Measurements from ENCODE around the gene OR11L1. TPM values are rescaled to one million over a fixed set of nuclear protein-coding genes. Genes with fewer than 3 reads are reported as not detected.

The OR11L1 gene
- total RNA-seq, 2 experiments from 2014 or later, result not detected

- Histone ChIP-seq H3K4me1 (ENCODE audit: insufficient read depth, low read length, poor library complexity, severe bottlenecking) (no peaks in the 10 kb centered on the region), H3K79me2 (ENCODE audit: insufficient read depth, low read depth, low read length) (no peaks in the 10 kb centered on the region), H3K4me3 (ENCODE audit: low read depth, low read length, poor library complexity, severe bottlenecking) (no peak overlapping the region), H3K9me3 (ENCODE audit: low read length) (no peaks in the 10 kb centered on the region), H3K36me3 (ENCODE audit: insufficient read depth, low read length) (no peaks in the 10 kb centered on the region), H4K20me1 (ENCODE audit: insufficient read depth, low read length) (no peaks in the 10 kb centered on the region), H3K4me2 (ENCODE audit: low read length) (no peak overlapping the region), H3K27ac (ENCODE audit: low read depth, low read length, poor library complexity, severe bottlenecking) (no peak overlapping the region), H3K9me2 (ENCODE audit: insufficient read depth, low read length) (no peaks in the 10 kb centered on the region), H2AFZ (ENCODE audit: low read length) (no peak overlapping the region)
- TF ChIP-seq EZH2phosphoT487 (IDR thresholded peaks at IDR 0.05; ENCODE audit: borderline replicate concordance, low read depth, low read length), result no peak
- TF ChIP-seq, protein P1, sequence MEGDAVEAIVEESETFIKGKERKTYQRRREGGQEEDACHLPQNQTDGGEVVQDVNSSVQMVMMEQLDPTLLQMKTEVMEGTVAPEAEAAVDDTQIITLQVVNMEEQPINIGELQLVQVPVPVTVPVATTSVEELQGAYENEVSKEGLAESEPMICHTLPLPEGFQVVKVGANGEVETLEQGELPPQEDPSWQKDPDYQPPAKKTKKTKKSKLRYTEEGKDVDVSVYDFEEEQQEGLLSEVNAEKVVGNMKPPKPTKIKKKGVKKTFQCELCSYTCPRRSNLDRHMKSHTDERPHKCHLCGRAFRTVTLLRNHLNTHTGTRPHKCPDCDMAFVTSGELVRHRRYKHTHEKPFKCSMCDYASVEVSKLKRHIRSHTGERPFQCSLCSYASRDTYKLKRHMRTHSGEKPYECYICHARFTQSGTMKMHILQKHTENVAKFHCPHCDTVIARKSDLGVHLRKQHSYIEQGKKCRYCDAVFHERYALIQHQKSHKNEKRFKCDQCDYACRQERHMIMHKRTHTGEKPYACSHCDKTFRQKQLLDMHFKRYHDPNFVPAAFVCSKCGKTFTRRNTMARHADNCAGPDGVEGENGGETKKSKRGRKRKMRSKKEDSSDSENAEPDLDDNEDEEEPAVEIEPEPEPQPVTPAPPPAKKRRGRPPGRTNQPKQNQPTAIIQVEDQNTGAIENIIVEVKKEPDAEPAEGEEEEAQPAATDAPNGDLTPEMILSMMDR (conservative IDR thresholded peaks at IDR 0.05; ENCODE audit: low read length), result no peak
- DNase-seq (ENCODE audit: low spot score), result no peak
- POLR2A ChIA-PET, result interaction anchor here (0.5 kb wide), 1 partner anchor 10 kb away, joined by 3 read pairs; no protein-coding TSS in a partner anchor
- intact Hi-C loops (cut with micrococcal nuclease; ENCODE audit: unreplicated experiment), result no loop called here
- no TSS peak for BruUV-seq (replicated peaks)
- CTCF ChIA-PET (ENCODE audit: unreplicated experiment), result no interaction called here
These were observed 19.6 kb downstream of the OR11L1 start for GRCh38 chr1:247822060-247822459.

GRCh38 chr1:247812637-247813036 is 29.1 kb downstream of the OR11L1 start:
- no TSS peak for BruUV-seq (replicated peaks)
- Histone ChIP-seq H3K4me2 (ENCODE audit: low read length) (no peak overlapping the region), H3K36me3 (ENCODE audit: insufficient read depth, low read length) (no peaks in the 10 kb centered on the region), H3K4me1 (ENCODE audit: insufficient read depth, low read length, poor library complexity, severe bottlenecking) (no peaks in the 10 kb centered on the region), H4K20me1 (ENCODE audit: insufficient read depth, low read length) (no peaks in the 10 kb centered on the region), H3K79me2 (ENCODE audit: insufficient read depth, low read depth, low read length) (no peaks in the 10 kb centered on the region), H3K9me2 (ENCODE audit: insufficient read depth, low read length) (no peaks in the 10 kb centered on the region), H3K4me3 (ENCODE audit: low read depth, low read length, poor library complexity, severe bottlenecking) (no peak overlapping the region), H3K9me3 (ENCODE audit: low read length) (no peaks in the 10 kb centered on the region), H3K27ac (ENCODE audit: low read depth, low read length, poor library complexity, severe bottlenecking) (no peak overlapping the region), H2AFZ (ENCODE audit: low read length) (no peak overlapping the region)
- intact Hi-C loops (cut with micrococcal nuclease; ENCODE audit: unreplicated experiment), result no loop called here
- CTCF ChIA-PET (ENCODE audit: unreplicated experiment), result no interaction called here
- POLR2A ChIA-PET, result no interaction called here
- TF ChIP-seq, protein P1 (conservative IDR thresholded peaks at IDR 0.05; ENCODE audit: low read length), result no peak
- no peak for TF ChIP-seq EZH2phosphoT487 (IDR thresholded peaks at IDR 0.05; ENCODE audit: borderline replicate concordance, low read depth, low read length)
- DNase-seq (ENCODE audit: low spot score), result no peak

DNA sequence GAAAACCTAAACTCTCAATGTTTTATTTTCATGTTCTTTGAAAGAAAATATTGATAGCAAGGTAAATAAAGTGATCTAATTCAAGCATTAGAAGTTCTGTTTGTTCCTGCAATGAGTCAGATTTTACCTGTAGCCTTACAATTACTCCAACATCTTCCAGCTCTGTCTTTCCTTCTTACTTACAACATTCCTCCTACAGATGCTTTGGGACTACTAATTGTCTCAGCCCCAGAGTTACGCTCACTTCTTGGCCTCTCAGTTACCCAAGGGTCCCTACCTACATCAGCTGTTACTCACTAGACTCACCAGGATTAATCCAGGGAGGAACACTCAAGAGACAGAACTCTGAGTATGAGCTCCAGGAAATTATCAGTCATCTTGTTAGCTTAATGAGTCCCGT is 44.2 kb downstream of the OR11L1 start:
- H3K4me2 ChIP-seq (ENCODE audit: low read length), result no peak overlapping the region
- H3K9me3 ChIP-seq (ENCODE audit: low read length), result 0 out of 2 replicates have a peak, but pooled peaks cover 10% of the 10 kb centered on the region
- ChIA-PET POLR2A (interaction anchor here (0.6 kb wide), 1 partner anchor 30 kb away, joined by 4 read pairs; no protein-coding TSS in a partner anchor), CTCF (ENCODE audit: unreplicated experiment) (no interaction called here)
- no TSS peak for BruUV-seq (replicated peaks)
- no peaks in the 10 kb centered on the region for H4K20me1 ChIP-seq (ENCODE audit: insufficient read depth, low read length)
- no peaks in the 10 kb centered on the region for H3K9me2 ChIP-seq (ENCODE audit: insufficient read depth, low read length)
- H3K27ac ChIP-seq (ENCODE audit: low read depth, low read length, poor library complexity, severe bottlenecking), result no peak overlapping the region
- H3K79me2 ChIP-seq (ENCODE audit: insufficient read depth, low read depth, low read length), result no peaks in the 10 kb centered on the region
- TF ChIP-seq, protein P1 (conservative IDR thresholded peaks at IDR 0.05; ENCODE audit: low read length), result no peak
- no peak for TF ChIP-seq EZH2phosphoT487 (IDR thresholded peaks at IDR 0.05; ENCODE audit: borderline replicate concordance, low read depth, low read length)
- H3K4me1 ChIP-seq (ENCODE audit: insufficient read depth, low read length, poor library complexity, severe bottlenecking), result no peaks in the 10 kb centered on the region
- no peak overlapping the region for H3K4me3 ChIP-seq (ENCODE audit: low read depth, low read length, poor library complexity, severe bottlenecking)
- intact Hi-C loops (cut with micrococcal nuclease; ENCODE audit: unreplicated experiment), result no loop called here
- no peak overlapping the region for H2AFZ ChIP-seq (ENCODE audit: low read length)
- no peak for DNase-seq (ENCODE audit: low spot score)
- no peaks in the 10 kb centered on the region for H3K36me3 ChIP-seq (ENCODE audit: insufficient read depth, low read length)

Other genes with a start within 250 kb of the OR11L1 start
- gene OR2G3, start 236.3 kb downstream of the OR11L1 start, total RNA-seq (2014; rRNA removed; shearing (Covaris generic)), result not detected in 2 replicates
- gene OR2G3, start 236.3 kb downstream of the OR11L1 start, total RNA-seq (2022), result not detected in 2 replicates
- not detected in 2 replicates for gene OR13G1, start 162.2 kb downstream of the OR11L1 start, total RNA-seq (2014; rRNA removed; shearing (Covaris generic))
- not detected in 2 replicates for gene OR13G1, start 162.2 kb downstream of the OR11L1 start, total RNA-seq (2022)
- gene OR6F1, start 125.2 kb downstream of the OR11L1 start, total RNA-seq (2014; rRNA removed; shearing (Covaris generic)), result not detected in 2 replicates
- gene OR6F1, start 125.2 kb downstream of the OR11L1 start, total RNA-seq (2022), result not detected in 2 replicates
- not detected in 2 replicates for gene OR14K1, start 103.3 kb downstream of the OR11L1 start, total RNA-seq (2014; rRNA removed; shearing (Covaris generic))
- not detected in 2 replicates for gene OR14K1, start 103.3 kb downstream of the OR11L1 start, total RNA-seq (2022)
- not detected in 2 replicates for gene OR14A2, start 93.8 kb downstream of the OR11L1 start, total RNA-seq (2014; rRNA removed; shearing (Covaris generic))
- not detected in 2 replicates for gene OR14A2, start 93.8 kb downstream of the OR11L1 start, total RNA-seq (2022)
- gene OR1C1, start 81.3 kb downstream of the OR11L1 start, total RNA-seq (2014; rRNA removed; shearing (Covaris generic)), result not detected in 2 replicates
- not detected in 2 replicates for gene OR1C1, start 81.3 kb downstream of the OR11L1 start, total RNA-seq (2022)
- gene OR14A16, start 17.8 kb downstream of the OR11L1 start, total RNA-seq (2014; rRNA removed; shearing (Covaris generic)), result not detected in 2 replicates
- not detected in 2 replicates for gene OR14A16, start 17.8 kb downstream of the OR11L1 start, total RNA-seq (2022)
- not detected in 2 replicates for gene TRIM58, start 15.3 kb upstream of the OR11L1 start, total RNA-seq (2014; rRNA removed; shearing (Covaris generic))
- not detected in 2 replicates for gene TRIM58, start 15.3 kb upstream of the OR11L1 start, total RNA-seq (2022)
- gene OR2W3, start 53.7 kb upstream of the OR11L1 start, total RNA-seq (2014; rRNA removed; shearing (Covaris generic)), result not detected in 2 replicates
- not detected in 2 replicates for gene OR2W3, start 53.7 kb upstream of the OR11L1 start, total RNA-seq (2022)
- gene OR2T8, start 78.4 kb upstream of the OR11L1 start, total RNA-seq (2014; rRNA removed; shearing (Covaris generic)), result not detected in 2 replicates
- not detected in 2 replicates for gene OR2T8, start 78.4 kb upstream of the OR11L1 start, total RNA-seq (2022)
- not detected in 2 replicates for gene OR2AJ1, start 83.0 kb upstream of the OR11L1 start, total RNA-seq (2014; rRNA removed; shearing (Covaris generic))
- not detected in 2 replicates for gene OR2AJ1, start 83.0 kb upstream of the OR11L1 start, total RNA-seq (2022)
- gene OR2L8, start 107.0 kb upstream of the OR11L1 start, total RNA-seq (2014; rRNA removed; shearing (Covaris generic)), result not detected in 2 replicates
- not detected in 2 replicates for gene OR2L8, start 107.0 kb upstream of the OR11L1 start, total RNA-seq (2022)
- gene OR2AK2, start 123.3 kb upstream of the OR11L1 start, total RNA-seq (2014; rRNA removed; shearing (Covaris generic)), result 0.15 TPM in 1 of 2 replicates, not detected in the other
- not detected in 2 replicates for gene OR2AK2, start 123.3 kb upstream of the OR11L1 start, total RNA-seq (2022)
- not detected in 2 replicates for gene OR2L5, start 171.8 kb upstream of the OR11L1 start, total RNA-seq (2014; rRNA removed; shearing (Covaris generic))
- not detected in 2 replicates for gene OR2L5, start 171.8 kb upstream of the OR11L1 start, total RNA-seq (2022)
- 0.06 TPM in 1 of 2 replicates, not detected in the other for gene OR2L2, start 188.2 kb upstream of the OR11L1 start, total RNA-seq (2014; rRNA removed; shearing (Covaris generic))
- 0.07 and 0.10 TPM in 2 replicates for gene OR2L2, start 188.2 kb upstream of the OR11L1 start, total RNA-seq (2022)
- gene OR2L3, start 204.9 kb upstream of the OR11L1 start, total RNA-seq (2014; rRNA removed; shearing (Covaris generic)), result 0.15 TPM in 1 of 2 replicates, not detected in the other
- not detected in 2 replicates for gene OR2L3, start 204.9 kb upstream of the OR11L1 start, total RNA-seq (2022)

All from OCI-LY7 (cell line).